K562 (cell line): Measurements from ENCODE around the gene NDUFAF3. TPM values are rescaled to one million over a fixed set of nuclear protein-coding genes. Genes with fewer than 3 reads are reported as not detected.

Source experiments
- EGR1 ChIP-seq: fragments of 450-650 bp; conservative IDR thresholded peaks from 2 replicates; pipeline ENCODE4 v1.6.1; 2017; ENCODE audit warnings: mild to moderate bottlenecking
- EP400 ChIP-seq: fragments of 450-650 bp; IDR thresholded peaks from 2 replicates; pipeline ENCODE4 v1.6.1; 2017; ENCODE audit warnings: antibody characterized with exemption, mild to moderate bottlenecking, moderate library complexity
- KLF6 ChIP-seq: fragments of 250-450 bp; sonication (Bioruptor Pico); IDR thresholded peaks from 2 replicates; pipeline ENCODE4 v1.4.0; 2020; ENCODE audit warnings: mild to moderate bottlenecking, moderate library complexity, borderline replicate concordance
- MGA ChIP-seq: fragments of 450-650 bp; IDR thresholded peaks from 2 replicates; pipeline ENCODE4 v1.6.1; 2016; ENCODE audit warnings: mild to moderate bottlenecking, moderate library complexity
- MLLT1 ChIP-seq, 2 experiments: fragments of 450-650 bp; IDR thresholded peaks; 2 replicates each; pipeline ENCODE4 v1.6.1; 2016
- NFYB ChIP-seq: IDR thresholded peaks from 2 replicates; pipeline ENCODE4 v1.6.1; 2011; ENCODE audit warnings: mild to moderate bottlenecking, moderate library complexity; ENCODE audit not compliant: insufficient read length; ENCODE audit errors: extremely low read depth
- NKRF ChIP-seq: fragments of 450-650 bp; IDR thresholded peaks from 2 replicates; pipeline ENCODE4 v1.6.1; 2016; ENCODE audit warnings: borderline replicate concordance
- NONO ChIP-seq, 2 experiments: fragments of 200-400 bp in 1 of 2; fragments of 450-650 bp in 1 of 2; formaldehyde crosslinking in 1 of 2; IDR thresholded peaks; 2 replicates each; pipeline ENCODE4 v1.6.1; 2017; ENCODE audit warnings: low read depth in 2 of 2, mild to moderate bottlenecking in 2 of 2, moderate library complexity in 2 of 2, low read length in 1 of 2
- SP2 ChIP-seq: IDR thresholded peaks from 2 replicates; pipeline ENCODE4 v1.6.1; 2011; ENCODE audit warnings: mild to moderate bottlenecking, low read depth, low read length, moderate library complexity; ENCODE audit not compliant: poor library complexity, severe bottlenecking; ENCODE audit errors: extremely low read depth
- ZNF184 ChIP-seq: sonication (generic); formaldehyde crosslinking; IDR thresholded peaks from 2 replicates; pipeline ENCODE4 v1.5.0; 2020; ENCODE audit warnings: missing genetic modification reagents
- ZNF263 ChIP-seq: sonication (generic); formaldehyde crosslinking; IDR thresholded peaks from 2 replicates; pipeline ENCODE4 v1.8.0; 2022; ENCODE audit warnings: mild to moderate bottlenecking, missing genetic modification reagents, borderline replicate concordance
- ZNF316 ChIP-seq: fragments of 450-650 bp; IDR thresholded peaks from 2 replicates; pipeline ENCODE4 v1.6.1; 2016
- polyA plus RNA-seq, 8 experiments: library from polyadenylated mRNA; depleted of rRNA in 4 of 8; stranded (reverse) in 5 of 8; unstranded in 3 of 8; fragments of >200 nt; fragmentation: Nextera tagmentation in 2 of 8; fragmentation: Illumina TruSeq in 1 of 8; extraction: Ambion mirVana in 2 of 8; extraction: Trizol in 1 of 8; gene quantifications; 2 replicates each; pipeline versions ENCODE4 v1.2.1 to v1.2.3, GENCODE V29; 2011 to 2014; ENCODE audit warnings: inconsistent platforms in 1 of 8, missing spikeins in 1 of 8
- total RNA-seq, 7 experiments: library from RNA; depleted of rRNA in 6 of 7; stranded (reverse); fragments of >200 nt in 6 of 7; fragmentation: Illumina TruSeq in 2 of 7; extraction: Trizol in 2 of 7; gene quantifications; 2 replicates each; pipeline versions ENCODE4 v1.2.1 to v1.2.3, GENCODE V29; 2011 to 2021; ENCODE audit warnings: low replicate concordance in 1 of 7

The NDUFAF3 gene
- total and polyA plus RNA-seq, 9 of the 15 experiments (the other 6 are each of a cell fraction or from before 2014, with no cell fraction given) = 17.0 to 127 (median 36.3) TPM

- TF ChIP-seq ZNF263 (CRISPR knock-in tag) (peak; percentile 94), ZNF184 (no peak), EP400 (peak; percentile 70; the same call in 1 of the 2 replicates), MGA (no peak), NFYB (no peak), MLLT1 (IDR thresholded peaks at IDR 0.05) (no peak), EGR1 (peak; percentile 93), ZNF316 (no peak), NKRF (0 out of 2 replicates have a peak, but pooled peaks have one; percentile 7), KLF6 (CRISPR knock-in tag) (no peak), SP2 (no peak), NONO (IDR thresholded peaks at IDR 0.05; ENCODE audit: low read depth in 2 of 2, low read length in 1 of 2) (no peak)
Observed at GRCh38 chr3:49007771-49008528, 14.0 kb upstream of the NDUFAF3 start (continued).
